Fibroblast of lung (primary cell): ENCODE measurements around the gene UBTF.

Experiments used
- CTCF ChIP-seq, 2 donors: IDR thresholded peaks in 1 of 2; conservative IDR thresholded peaks in 1 of 2; 1 replicate in 1 of 2; 2 replicates in 1 of 2; pipeline ENCODE4 v1.5.1; 2011 to 2012; ENCODE audit warnings: low read length in 2 of 2, control low read depth in 1 of 2, inconsistent platforms in 1 of 2, low read depth in 1 of 2, mild to moderate bottlenecking in 1 of 2
- EZH2 ChIP-seq: IDR thresholded peaks from 2 replicates; pipeline ENCODE4 v1.5.1; 2012; ENCODE audit warnings: low read length, control low read depth, mild to moderate bottlenecking; ENCODE audit errors: missing control alignments

GRCh38 chr17:44187131-44187899, 32.2 kb downstream of the UBTF start:
- TF ChIP-seq CTCF (conservative IDR thresholded peaks at IDR 0.05 in 1 of 2, IDR thresholded peaks at IDR 0.05 in 1 of 2; ENCODE audit: low read depth in 1 of 2, low read length in 2 of 2) (no peak), EZH2 (no peak)
